ENCODE data around the gene TNS3. TPM values are rescaled to one million over a fixed set of nuclear protein-coding genes. Genes with fewer than 3 reads are reported as not detected.

TNS3 gene
- total and polyA plus RNA-seq, 10 of the 15 experiments (the other 5 are each of a cell fraction or from before 2014, with no cell fraction given), result 0.27 to 2.7 (median 0.79) TPM

- Histone ChIP-seq H3K27me3 (replicated peaks in 1 of 2; ENCODE audit: control insufficient read depth in 2 of 2, insufficient read depth in 2 of 2, low read length in 1 of 2) (peaks cover 0 to 2% of the 10 kb centered on the region in 2 experiments; a peak in 1 of 4 replicates), H3K9me3 (replicated peaks; ENCODE audit: control insufficient read depth, insufficient read depth, low read length) (no peaks in the 10 kb centered on the region), H3K9ac (ENCODE audit: control insufficient read depth, insufficient read depth, low read length) (no peak overlapping the region), H3K36me3 (ENCODE audit: control insufficient read depth in 2 of 2, insufficient read depth in 2 of 2, low read length in 1 of 2) (no peaks in the 10 kb centered on the region), H3K4me1 (ENCODE audit: control insufficient read depth, insufficient read depth, low read length) (no peaks in the 10 kb centered on the region), H4K20me1 (ENCODE audit: control insufficient read depth, insufficient read depth) (no peaks in the 10 kb centered on the region), H3K4me2 (ENCODE audit: control insufficient read depth, insufficient read depth) (no peak overlapping the region), H3K27ac (ENCODE audit: control insufficient read depth, insufficient read depth) (no peak overlapping the region), H3K4me3 (no peak overlapping the region), H2AFZ (ENCODE audit: control insufficient read depth, low read depth, low read length) (no peak overlapping the region), H3K79me2 (ENCODE audit: control insufficient read depth, insufficient read depth, low read length) (no peaks in the 10 kb centered on the region)
- in situ Hi-C loops (cut with MboI), result no loop called here
- 62% methylated on average over 11 of the region's 11 CpGs for WGBS (ENCODE audit: insufficient coverage, insufficient replicate concordance, low lambda C conversion rate, missing lambda C conversion rate)
- no TSS peak for BruUV-seq (replicated peaks)
- TF ChIP-seq RELA (IDR thresholded peaks at IDR 0.05; ENCODE audit: borderline replicate concordance, partially characterized antibody) (no peak), SIN3A (IDR thresholded peaks at IDR 0.05; ENCODE audit: low read depth, low read length) (no peak), ZNF24 (IDR thresholded peaks at IDR 0.05) (no peak), CUX1 (IDR thresholded peaks at IDR 0.05; ENCODE audit: insufficient replicate concordance, low read depth, low read length) (no peak), RCOR1 (conservative IDR thresholded peaks at IDR 0.05; ENCODE audit: low read depth, low read length) (no peak), ESRRA (IDR thresholded peaks at IDR 0.05; ENCODE audit: low read length) (no peak), SKIL (IDR thresholded peaks at IDR 0.05; ENCODE audit: low read depth, poor library complexity, severe bottlenecking) (no peak), MTA2 (IDR thresholded peaks at IDR 0.05; ENCODE audit: low read depth) (no peak), YBX1 (IDR thresholded peaks at IDR 0.05) (no peak), RBBP5 (conservative IDR thresholded peaks at IDR 0.05) (no peak), ZZZ3 (IDR thresholded peaks at IDR 0.05; ENCODE audit: control insufficient read depth, insufficient read length, low read depth) (no peak), RUNX3 (IDR thresholded peaks at IDR 0.05; ENCODE audit: low read length) (no peak)
- ChIA-PET SMC1A (ENCODE audit: uncharacterized antibody, unreplicated experiment) (no interaction called here), RAD21 (ENCODE audit: unreplicated experiment) (no interaction called here), CTCF (no interaction called here), POLR2A (no interaction called here)
- DNase-seq (ENCODE audit: low read depth, low spot score) (no peak), FAIRE-seq (no peak), ATAC-seq (no peak)
- intact Hi-C loops (cut with micrococcal nuclease; ENCODE audit: unreplicated experiment), result no loop called here
These were observed 16.2 kb downstream of the TNS3 start for GRCh38 chr7:47565640-47566250.

All from GM12878 (cell line).